A549 (cell line): ENCODE data around the gene TMEM225B. TPM values are rescaled to one million over a fixed set of nuclear protein-coding genes. Genes with fewer than 3 reads are reported as not detected.

Experiments
- ATAC-seq, 2 experiments: fragments of 200-7000 bp in 1 of 2; fragments of >200 bp in 1 of 2; cut with Nextera tagmentation in 1 of 2; cut with Tn5 transposase in 1 of 2; 3 replicates each; pipeline versions ENCODE4 v1.8.0 to v1.9.1; 2018 to 2020; ENCODE audit warnings: mild to moderate bottlenecking in 1 of 2, moderate library complexity in 1 of 2
- CTCF ChIA-PET: fragments of 300-600 bp; sonication (Branson Sonifier 250); formaldehyde crosslinking; extraction: SDS; loops from one replicate; lab custom pipeline; 2021; ENCODE audit warnings: antibody characterized with exemption, inconsistent platforms; lab: Yijun Ruan, JAX
- POLR2A ChIA-PET: fragments of 350-600 bp; formaldehyde crosslinking; extraction: SDS; loops from one replicate; lab custom pipeline; 2021; ENCODE audit warnings: antibody characterized with exemption, inconsistent platforms; lab: Yijun Ruan, JAX
- DNase-seq, 2 experiments: peaks; one replicate each; pipeline versions ENCODE4 v3.0.0 to v3.0.0-alpha.2; 2011 to 2016; ENCODE audit warnings: low read depth in 1 of 2, low spot score in 1 of 2
- FAIRE-seq: peaks from 2 replicates; lab custom pipeline; 2011; peaks lifted over from hg19 to GRCh38; lab: Jason Lieb, UNC
- H3K27ac ChIP-seq, 2 experiments: fragments of >200 bp; sonication (Bioruptor Twin); formaldehyde crosslinking; 3 replicates each; pipeline ENCODE4 v1.5.1; 2016 to 2017
- H3K4me1 ChIP-seq: fragments of >200 bp; sonication (Bioruptor Twin); formaldehyde crosslinking; 3 replicates; pipeline ENCODE4 v1.6.1; 2016
- H3K4me2 ChIP-seq: fragments of >200 bp; sonication (Bioruptor Twin); formaldehyde crosslinking; 3 replicates; pipeline ENCODE4 v1.6.1; 2016
- H3K4me3 ChIP-seq: fragments of >200 bp; sonication (Bioruptor Twin); formaldehyde crosslinking; 3 replicates; pipeline ENCODE4 v1.5.1; 2016
- H3K9me3 ChIP-seq: fragments of >200 bp; sonication (Bioruptor Twin); formaldehyde crosslinking; 3 replicates; pipeline ENCODE4 v1.6.1; 2016
- ATOH8 ChIP-seq: fragments of 250-450 bp; sonication (Bioruptor Pico); IDR thresholded peaks from 2 replicates; pipeline ENCODE4 v1.5.0; 2020; ENCODE audit warnings: low read depth, mild to moderate bottlenecking, moderate library complexity
- CBX2 ChIP-seq: fragments of 200-600 bp; sonication (generic); IDR thresholded peaks from 2 replicates; pipeline ENCODE4 v1.6.1; 2016; ENCODE audit warnings: low read depth, mild to moderate bottlenecking, borderline replicate concordance
- CHD2 ChIP-seq: fragments of 150-350 bp; IDR thresholded peaks from 2 replicates; pipeline ENCODE4 v1.6.1; 2014; ENCODE audit warnings: low read length; ENCODE audit not compliant: partially characterized antibody
- CHD4 ChIP-seq: fragments of 200-600 bp; sonication (generic); IDR thresholded peaks from 2 replicates; pipeline ENCODE4 v1.6.1; 2016; ENCODE audit warnings: antibody characterized with exemption, mild to moderate bottlenecking, borderline replicate concordance
- E2F6 ChIP-seq: IDR thresholded peaks from 2 replicates; pipeline ENCODE4 v1.6.1; 2012; ENCODE audit warnings: low read depth, borderline replicate concordance
- EHF ChIP-seq: fragments of 250-450 bp; sonication (Bioruptor Pico); IDR thresholded peaks from 2 replicates; pipeline ENCODE4 v1.5.0; 2020; ENCODE audit warnings: mild to moderate bottlenecking
- ELK1 ChIP-seq: fragments of 150-350 bp; IDR thresholded peaks from 2 replicates; pipeline ENCODE4 v1.6.1; 2014; ENCODE audit warnings: low read depth, mild to moderate bottlenecking, low read length
- FOSL2 ChIP-seq, 2 experiments: fragments of 450-650 bp in 1 of 2; fragments of >200 bp in 1 of 2; sonication (Bioruptor Twin) in 1 of 2; formaldehyde crosslinking; IDR thresholded peaks; 2 replicates each; pipeline versions ENCODE4 v1.5.0 to v1.6.1; 2016 to 2020; ENCODE audit warnings: mild to moderate bottlenecking in 1 of 2, moderate library complexity in 1 of 2
- HDAC2 ChIP-seq: fragments of 200-600 bp; sonication (generic); IDR thresholded peaks from 2 replicates; pipeline ENCODE4 v1.6.1; 2016
- HEYL ChIP-seq: fragments of 250-450 bp; sonication (Bioruptor Pico); IDR thresholded peaks from 2 replicates; pipeline ENCODE4 v1.8.0; 2021; ENCODE audit warnings: mild to moderate bottlenecking, moderate library complexity
- HMGXB4 ChIP-seq: fragments of 250-450 bp; sonication (Bioruptor Pico); IDR thresholded peaks from 2 replicates; pipeline ENCODE4 v1.5.0; 2021; ENCODE audit warnings: mild to moderate bottlenecking, moderate library complexity, borderline replicate concordance
- JUNB ChIP-seq: fragments of >200 bp; sonication (Bioruptor Twin); formaldehyde crosslinking; IDR thresholded peaks from 2 replicates; pipeline ENCODE4 v1.6.1; 2016
- KDM1A ChIP-seq: fragments of 200-600 bp; sonication (generic); IDR thresholded peaks from 2 replicates; pipeline ENCODE4 v1.6.1; 2016; ENCODE audit warnings: low read depth, mild to moderate bottlenecking
- MAFK ChIP-seq: fragments of 450-650 bp; IDR thresholded peaks from 2 replicates; pipeline ENCODE4 v1.6.1; 2014; ENCODE audit not compliant: partially characterized antibody
- MAZ ChIP-seq: fragments of 150-350 bp; IDR thresholded peaks from 2 replicates; pipeline ENCODE4 v1.6.1; 2014; ENCODE audit warnings: antibody characterized with exemption, low read depth, low read length, borderline replicate concordance
- MYC ChIP-seq: IDR thresholded peaks from 2 replicates; pipeline ENCODE4 v1.6.1; 2012; ENCODE audit warnings: mild to moderate bottlenecking, inconsistent platforms, low read length, improper control_type of control experiment, borderline replicate concordance
- NPAS2 ChIP-seq: fragments of 250-450 bp; sonication (Bioruptor Pico); IDR thresholded peaks from 2 replicates; pipeline ENCODE4 v1.8.0; 2022; ENCODE audit warnings: mild to moderate bottlenecking, moderate library complexity, borderline replicate concordance
- NR3C1 ChIP-seq: fragments of >200 bp; sonication (Bioruptor Twin); formaldehyde crosslinking; IDR thresholded peaks from 3 replicates; pipeline ENCODE4 v1.6.1; 2017
- PHF8 ChIP-seq: fragments of 200-600 bp; sonication (generic); IDR thresholded peaks from 2 replicates; pipeline ENCODE4 v1.6.1; 2016; ENCODE audit warnings: low read depth, mild to moderate bottlenecking, antibody characterized with exemption, moderate library complexity, borderline replicate concordance
- RFX5 ChIP-seq: fragments of 450-650 bp; IDR thresholded peaks from 2 replicates; pipeline ENCODE4 v1.7.1; 2014; ENCODE audit warnings: antibody characterized with exemption, mild to moderate bottlenecking, moderate library complexity
- TFCP2L1 ChIP-seq: fragments of 250-450 bp; sonication (Bioruptor Pico); IDR thresholded peaks from 2 replicates; pipeline ENCODE4 v1.5.0; 2021; ENCODE audit warnings: mild to moderate bottlenecking
- USF2 ChIP-seq: fragments of 450-650 bp; IDR thresholded peaks from 2 replicates; pipeline ENCODE4 v1.6.1; 2014; ENCODE audit warnings: antibody characterized with exemption
- WGBS: methylation state at CpG from one replicate; pipeline ENCODE4 v1.1.6; 2017; ENCODE audit errors: missing lambda C conversion rate; 5-methylcytosine and 5-hydroxymethylcytosine counted together
- polyA plus RNA-seq, 4 experiments: library from polyadenylated mRNA; depleted of rRNA in 3 of 4; stranded (reverse); fragments of >200 nt; fragmentation: RNase III in 1 of 4; extraction: RNeasy Plus Mini Kit Qiagen cat#74134 plus additional on column Dnase treatment in 1 of 4; gene quantifications; 2 replicates in 3 of 4; 3 replicates in 1 of 4; pipeline ENCODE4 v1.2.3, GENCODE V29; 2011 to 2017

The TMEM225B gene
- polyA plus RNA-seq, 2 of the 4 experiments (the other 2 are of a cell fraction), result 0.59 to 5.4 TPM

- Histone ChIP-seq H3K4me3 (no peak overlapping the region), H3K4me1 (no peaks in the 10 kb centered on the region), H3K27ac (no peak overlapping the region), H3K9me3 (peaks cover 3% of the 10 kb centered on the region; the same call in 2 of the 3 replicates), H3K4me2 (no peak overlapping the region)
- TF ChIP-seq CHD4 (no peak), E2F6 (no peak), FOSL2 (IDR thresholded peaks at IDR 0.05) (no peak), FOSL2 (CRISPR knock-in tag; IDR thresholded peaks at IDR 0.05) (no peak), PHF8 (no peak), CBX2 (no peak), HMGXB4 (CRISPR knock-in tag) (no peak), NR3C1 (no peak), JUNB (no peak), RFX5 (no peak)
- POLR2A ChIA-PET, result no interaction called here
- no peak for FAIRE-seq
- CTCF ChIA-PET, result interaction anchor here (0.9 kb wide), 1 partner anchor 14 kb away, joined by 3 read pairs; no protein-coding TSS in a partner anchor
- WGBS, result 73% methylated on average over 1 of the region's 1 CpG
- no peak for ATAC-seq
- DNase-seq, result no peak
Measured at GRCh38 chr7:99645590-99645989, 47.5 kb downstream of the TMEM225B start.

- Histone ChIP-seq H3K27ac (no peak overlapping the region), H3K9me3 (peaks cover 3% of the 10 kb centered on the region; the same call in 2 of the 3 replicates), H3K4me3 (no peak overlapping the region), H3K4me2 (no peak overlapping the region), H3K4me1 (no peaks in the 10 kb centered on the region)
- CTCF ChIA-PET, result no interaction called here
- 74% methylated on average over 2 of the region's 2 CpGs for WGBS
- DNase-seq, result no peak
- no peak for TF ChIP-seq CHD2
- no peak for TF ChIP-seq MYC
- TF ChIP-seq MAFK, result no peak
- no peak for TF ChIP-seq EHF (CRISPR knock-in tag)
- no peak for TF ChIP-seq KDM1A
- TF ChIP-seq NPAS2 (CRISPR knock-in tag), result no peak
- no peak for TF ChIP-seq ATOH8 (CRISPR knock-in tag)
- TF ChIP-seq USF2, result no peak
- TF ChIP-seq TFCP2L1, result no peak
- no peak for TF ChIP-seq CBX2
- no peak for TF ChIP-seq JUNB
- TF ChIP-seq HEYL, result no peak
- TF ChIP-seq HDAC2, result no peak
- TF ChIP-seq MAZ, result no peak
- no peak for TF ChIP-seq ELK1
- no peak for TF ChIP-seq HMGXB4 (CRISPR knock-in tag)
- FAIRE-seq, result no peak
- POLR2A ChIA-PET, result no interaction called here
- ATAC-seq, result no peak
Measured at GRCh38 chr7:99648843-99649242, 50.8 kb downstream of the TMEM225B start.
